Stomach (tissue), 4 donors: ENCODE measurements around the gene HIBADH.

Source experiments
- EP300 ChIP-seq: sonication (generic); formaldehyde crosslinking; IDR thresholded peaks from one replicate; pipeline ENCODE4 v1.6.1; 2017; ENCODE audit warnings: antibody characterized with exemption
- POLR2A ChIP-seq, 4 donors: fragments of 450-650 bp; IDR thresholded peaks; one replicate each; pipeline ENCODE4 v1.6.1; 2016; ENCODE audit warnings: antibody characterized with exemption in 4 of 4, control low read depth in 2 of 4, mild to moderate bottlenecking in 1 of 4, moderate library complexity in 1 of 4
- POLR2AphosphoS5 ChIP-seq, 3 donors: sonication (generic); formaldehyde crosslinking; IDR thresholded peaks; one replicate each; pipeline ENCODE4 v1.6.1; 2016; ENCODE audit warnings: antibody characterized with exemption in 3 of 3
- TF ChIP-seq, protein P1 (sequence below), 7 experiments: fragments of 450-650 bp in 4 of 7; fragments of 200-600 bp in 3 of 7; sonication (generic) in 3 of 7; IDR thresholded peaks; one replicate each; pipeline ENCODE4 v1.5.1; 2016 to 2019; ENCODE audit warnings: antibody characterized with exemption in 7 of 7, control low read depth in 2 of 7, mild to moderate bottlenecking in 1 of 7

DNA sequence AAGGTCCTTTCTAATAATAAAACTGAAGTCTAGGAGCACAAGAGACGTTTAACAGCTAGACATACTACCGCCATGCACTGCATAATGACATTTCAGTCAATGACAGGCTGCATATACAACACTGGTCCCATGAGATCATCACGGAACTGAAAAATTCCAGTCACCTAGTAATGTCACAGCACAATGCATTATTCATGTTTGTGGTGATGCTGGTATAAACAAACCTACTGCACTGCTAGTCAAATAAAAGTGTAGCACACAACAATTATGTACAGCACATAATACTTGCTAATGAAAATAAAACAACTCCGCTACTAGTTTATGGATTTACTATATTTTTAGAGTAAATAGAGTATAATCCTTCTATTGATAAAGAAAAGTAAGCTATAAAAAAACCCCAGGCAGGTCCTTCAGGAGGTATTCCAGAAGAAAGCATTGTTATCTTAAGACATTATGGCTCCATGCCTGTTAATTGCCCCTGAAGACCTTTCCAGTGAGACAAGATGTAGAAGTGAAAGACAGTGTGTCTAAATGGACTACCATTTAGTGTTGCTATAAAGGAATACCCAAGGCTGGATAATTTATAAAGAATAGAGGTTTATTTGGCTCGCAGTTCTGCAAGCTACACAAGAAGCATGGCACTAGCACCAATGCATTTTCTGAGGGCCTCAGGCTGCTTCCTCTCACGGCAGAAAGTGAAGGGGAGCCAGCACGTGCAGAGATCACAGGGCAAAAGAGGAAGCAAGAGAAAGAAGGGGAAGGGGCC lies 47.1 kb downstream of the HIBADH start:
- no peak for TF ChIP-seq POLR2AphosphoS5 (IDR thresholded peaks at IDR 0.05)
- TF ChIP-seq, protein P1, sequence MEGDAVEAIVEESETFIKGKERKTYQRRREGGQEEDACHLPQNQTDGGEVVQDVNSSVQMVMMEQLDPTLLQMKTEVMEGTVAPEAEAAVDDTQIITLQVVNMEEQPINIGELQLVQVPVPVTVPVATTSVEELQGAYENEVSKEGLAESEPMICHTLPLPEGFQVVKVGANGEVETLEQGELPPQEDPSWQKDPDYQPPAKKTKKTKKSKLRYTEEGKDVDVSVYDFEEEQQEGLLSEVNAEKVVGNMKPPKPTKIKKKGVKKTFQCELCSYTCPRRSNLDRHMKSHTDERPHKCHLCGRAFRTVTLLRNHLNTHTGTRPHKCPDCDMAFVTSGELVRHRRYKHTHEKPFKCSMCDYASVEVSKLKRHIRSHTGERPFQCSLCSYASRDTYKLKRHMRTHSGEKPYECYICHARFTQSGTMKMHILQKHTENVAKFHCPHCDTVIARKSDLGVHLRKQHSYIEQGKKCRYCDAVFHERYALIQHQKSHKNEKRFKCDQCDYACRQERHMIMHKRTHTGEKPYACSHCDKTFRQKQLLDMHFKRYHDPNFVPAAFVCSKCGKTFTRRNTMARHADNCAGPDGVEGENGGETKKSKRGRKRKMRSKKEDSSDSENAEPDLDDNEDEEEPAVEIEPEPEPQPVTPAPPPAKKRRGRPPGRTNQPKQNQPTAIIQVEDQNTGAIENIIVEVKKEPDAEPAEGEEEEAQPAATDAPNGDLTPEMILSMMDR (IDR thresholded peaks at IDR 0.05) = no peak
- TF ChIP-seq EP300 = no peak
- TF ChIP-seq POLR2A (IDR thresholded peaks at IDR 0.05) = no peak
